ENCODE results near the gene HCAR2. TPM values are rescaled to one million over a fixed set of nuclear protein-coding genes. Genes with fewer than 3 reads are reported as not detected.
"Not testable (repeated sequence)": the region's sequence is repeated elsewhere in the genome, so short reads cannot be mapped to it uniquely, and the experiment has no call there.

HCAR2 gene
- total RNA-seq, 2 donors from 2014 or later: 0.64 TPM; not detected in 1

GRCh38 chr12:122729583-122730214 lies 26.5 kb upstream of the HCAR2 start:
- H3K36me3 Mint-ChIP-seq: no peaks in the 10 kb centered on the region
- DNase-seq (ENCODE audit: low spot score) (no peak), ATAC-seq (no peak)
- no peak overlapping the region for H3K27ac Mint-ChIP-seq
- H3K9me3 Mint-ChIP-seq: no peaks in the 10 kb centered on the region
- no peak overlapping the region for H3K4me3 Mint-ChIP-seq
- peaks cover 4 to 7% of the 10 kb centered on the region in 2 donors for H3K4me1 Mint-ChIP-seq (ENCODE audit: low read depth in 2 of 2)
- peaks cover 0 to 16% of the 10 kb centered on the region in 2 donors for H3K27me3 Mint-ChIP-seq

GRCh38 chr12:122726080-122726558 lies 23.0 kb upstream of the HCAR2 start:
- H3K4me3 Mint-ChIP-seq: no peak overlapping the region
- no peaks in the 10 kb centered on the region for H3K9me3 Mint-ChIP-seq
- peaks cover 6 to 12% of the 10 kb centered on the region in 2 donors for H3K27me3 Mint-ChIP-seq
- H3K4me1 Mint-ChIP-seq (ENCODE audit: low read depth in 2 of 2): peaks cover 0 to 14% of the 10 kb centered on the region in 2 donors
- H3K36me3 Mint-ChIP-seq: no peaks in the 10 kb centered on the region
- DNase-seq (ENCODE audit: low spot score): no peak
- no peak for ATAC-seq
- H3K27ac Mint-ChIP-seq: peak overlapping the region in 1 of 2 donors; percentile 15

GRCh38 chr12:122725452-122726079 lies 22.4 kb upstream of the HCAR2 start:
- no peaks in the 10 kb centered on the region for H3K9me3 Mint-ChIP-seq
- peak overlapping the region in 1 of 2 donors; percentile 15 for H3K27ac Mint-ChIP-seq
- peaks cover 0 to 17% of the 10 kb centered on the region in 2 donors for H3K4me1 Mint-ChIP-seq (ENCODE audit: low read depth in 2 of 2)
- DNase-seq (ENCODE audit: low spot score) (no peak), ATAC-seq (no peak)
- no peaks in the 10 kb centered on the region for H3K36me3 Mint-ChIP-seq
- H3K27me3 Mint-ChIP-seq: peaks cover 6 to 12% of the 10 kb centered on the region in 2 donors
- no peak overlapping the region for H3K4me3 Mint-ChIP-seq

GRCh38 chr12:122724641-122725243 lies 21.6 kb upstream of the HCAR2 start:
- Mint-ChIP-seq H3K27me3 (peaks cover 6 to 9% of the 10 kb centered on the region in 2 donors), H3K9me3 (no peaks in the 10 kb centered on the region), H3K36me3 (no peaks in the 10 kb centered on the region), H3K4me1 (ENCODE audit: low read depth in 2 of 2) (peaks cover 0 to 17% of the 10 kb centered on the region in 2 donors), H3K27ac (no peak overlapping the region), H3K4me3 (no peak overlapping the region)
- no peak for DNase-seq (ENCODE audit: low spot score)
- no peak for ATAC-seq

- peaks cover 4 to 6% of the 10 kb centered on the region in 2 donors for H3K27me3 Mint-ChIP-seq
- ATAC-seq (no peak), DNase-seq (ENCODE audit: low spot score) (no peak)
- no peak overlapping the region for H3K27ac Mint-ChIP-seq
- H3K4me1 Mint-ChIP-seq (ENCODE audit: low read depth in 2 of 2): peaks cover 0 to 17% of the 10 kb centered on the region in 2 donors
- no peak overlapping the region for H3K4me3 Mint-ChIP-seq
- H3K36me3 Mint-ChIP-seq: no peaks in the 10 kb centered on the region
- no peaks in the 10 kb centered on the region for H3K9me3 Mint-ChIP-seq
Observed at GRCh38 chr12:122722387-122722786, 19.2 kb upstream of the HCAR2 start.

GRCh38 chr12:122721057-122721545 lies 17.9 kb upstream of the HCAR2 start:
- peak overlapping the region; percentile 51 for H3K4me3 Mint-ChIP-seq
- no peaks in the 10 kb centered on the region for H3K36me3 Mint-ChIP-seq
- H3K27ac Mint-ChIP-seq: no peak overlapping the region
- peaks cover 0 to 15% of the 10 kb centered on the region in 2 donors for H3K4me1 Mint-ChIP-seq (ENCODE audit: low read depth in 2 of 2)
- H3K27me3 Mint-ChIP-seq: peaks cover 4 to 6% of the 10 kb centered on the region in 2 donors
- H3K9me3 Mint-ChIP-seq: no peaks in the 10 kb centered on the region
- DNase-seq (ENCODE audit: low spot score) (no peak), ATAC-seq (peak in 1 of 2 donors; percentile 15)

GRCh38 chr12:122716658-122717057 lies 13.5 kb upstream of the HCAR2 start, which contains the start of gene HCAR3:
HCAR3 (minus strand) TSS chr12:122716811; CDS start chr12:122716737, 74 bp downstream.
- H3K4me1 Mint-ChIP-seq (ENCODE audit: low read depth in 2 of 2); ATAC-seq; H3K4me3 Mint-ChIP-seq; DNase-seq (ENCODE audit: low spot score); H3K27ac Mint-ChIP-seq; H3K36me3 Mint-ChIP-seq; H3K9me3 Mint-ChIP-seq; H3K27me3 Mint-ChIP-seq: not testable (repeated sequence)

- not testable (repeated sequence) for ATAC-seq; H3K9me3 Mint-ChIP-seq; H3K27ac Mint-ChIP-seq; H3K4me3 Mint-ChIP-seq; H3K4me1 Mint-ChIP-seq (ENCODE audit: low read depth in 2 of 2); DNase-seq (ENCODE audit: low spot score); H3K27me3 Mint-ChIP-seq; H3K36me3 Mint-ChIP-seq
Observed at GRCh38 chr12:122715211-122715610, 12.1 kb upstream of the HCAR2 start.

- not testable (repeated sequence) for H3K9me3 Mint-ChIP-seq, ATAC-seq, H3K27me3 Mint-ChIP-seq
Observed at GRCh38 chr12:122713491-122714188, 10.5 kb upstream of the HCAR2 start.

GRCh38 chr12:122711266-122711665 lies 8.1 kb upstream of the HCAR2 start:
- H3K4me1 Mint-ChIP-seq (ENCODE audit: low read depth in 2 of 2); H3K36me3 Mint-ChIP-seq; H3K27ac Mint-ChIP-seq; ATAC-seq; DNase-seq (ENCODE audit: low spot score); H3K9me3 Mint-ChIP-seq; H3K27me3 Mint-ChIP-seq; H3K4me3 Mint-ChIP-seq: not testable (repeated sequence)

More at GRCh38 chr12:122713491-122714188, 10.5 kb upstream of the HCAR2 start:
- DNase-seq (ENCODE audit: low spot score); H3K4me1 Mint-ChIP-seq (ENCODE audit: low read depth in 2 of 2); H3K4me3 Mint-ChIP-seq; H3K27ac Mint-ChIP-seq; H3K36me3 Mint-ChIP-seq: not testable (repeated sequence)

GRCh38 chr12:122710341-122710740 lies 7.2 kb upstream of the HCAR2 start:
- not testable (repeated sequence) for ATAC-seq; H3K4me1 Mint-ChIP-seq (ENCODE audit: low read depth in 2 of 2); H3K4me3 Mint-ChIP-seq; H3K36me3 Mint-ChIP-seq; H3K27me3 Mint-ChIP-seq; DNase-seq (ENCODE audit: low spot score); H3K27ac Mint-ChIP-seq; H3K9me3 Mint-ChIP-seq

GRCh38 chr12:122709287-122709686 lies 6.1 kb upstream of the HCAR2 start:
- H3K27ac Mint-ChIP-seq; H3K4me3 Mint-ChIP-seq; H3K9me3 Mint-ChIP-seq; H3K36me3 Mint-ChIP-seq; H3K4me1 Mint-ChIP-seq (ENCODE audit: low read depth in 2 of 2); DNase-seq (ENCODE audit: low spot score); ATAC-seq; H3K27me3 Mint-ChIP-seq: not testable (repeated sequence)

GRCh38 chr12:122703841-122704240 lies 684 bp upstream of the HCAR2 start:
- H3K4me3 Mint-ChIP-seq, ATAC-seq, H3K27me3 Mint-ChIP-seq: not testable (repeated sequence)

More at GRCh38 chr12:122703841-122704240, 684 bp upstream of the HCAR2 start:
- not testable (repeated sequence) for H3K27ac Mint-ChIP-seq; H3K36me3 Mint-ChIP-seq; H3K4me1 Mint-ChIP-seq (ENCODE audit: low read depth in 2 of 2); H3K9me3 Mint-ChIP-seq; DNase-seq (ENCODE audit: low spot score)
